GM12891 (cell line): Measurements from ENCODE around the gene BICD1.
A peak's percentile ranks its signal among the peaks of the same experiment; 100 is the strongest.

Source experiments
- DNase-seq: peaks from one replicate; pipeline ENCODE4 v3.0.0; 2011; ENCODE audit warnings: low spot score; ENCODE audit not compliant: insufficient read length
- FAIRE-seq: peaks from 2 replicates; lab custom pipeline; 2011; peaks lifted over from hg19 to GRCh38; lab: Jason Lieb, UNC
- PAX5 ChIP-seq: IDR thresholded peaks from 2 replicates; pipeline ENCODE4 v1.6.1; 2011; ENCODE audit warnings: low read length, moderate library complexity, mild to moderate bottlenecking; ENCODE audit not compliant: insufficient read depth, severe bottlenecking
- POLR2A ChIP-seq: IDR thresholded peaks from 2 replicates; pipeline ENCODE4 v1.6.1; 2011; ENCODE audit warnings: low read depth, low read length, control low read depth
- POLR2AphosphoS5 ChIP-seq: IDR thresholded peaks from 2 replicates; pipeline ENCODE4 v1.6.1; 2011; ENCODE audit warnings: low read depth, low read length, control low read depth
- POU2F2 ChIP-seq: IDR thresholded peaks from 2 replicates; pipeline ENCODE4 v1.6.1; 2011; ENCODE audit warnings: low read depth, mild to moderate bottlenecking, control low read depth, low read length, moderate library complexity
- SPI1 ChIP-seq: IDR thresholded peaks from 2 replicates; pipeline ENCODE4 v1.6.1; 2011; ENCODE audit warnings: low read depth, low read length, control low read depth
- TAF1 ChIP-seq: IDR thresholded peaks from 2 replicates; pipeline ENCODE4 v1.6.1; 2011; ENCODE audit warnings: low read depth, low read length, control low read depth

The BICD1 gene

GRCh38 chr12:32353540-32353939 lies 246.9 kb downstream of the BICD1 start:
- DNase-seq = no peak
- no peak for TF ChIP-seq SPI1
- no peak for FAIRE-seq

GRCh38 chr12:32357601-32358249 lies 251.1 kb downstream of the BICD1 start:
- DNase-seq (no peak), FAIRE-seq (no peak)
- no peak for TF ChIP-seq TAF1
- no peak for TF ChIP-seq POU2F2
- TF ChIP-seq SPI1 = no peak

GRCh38 chr12:32360956-32361355 lies 254.3 kb downstream of the BICD1 start:
- DNase-seq (no peak), FAIRE-seq (no peak)
- no peak for TF ChIP-seq POU2F2
- no peak for TF ChIP-seq SPI1
- no peak for TF ChIP-seq PAX5
- no peak for TF ChIP-seq POLR2AphosphoS5
- no peak for TF ChIP-seq POLR2A
- TF ChIP-seq TAF1 = no peak

GRCh38 chr12:32362892-32363291 lies 256.2 kb downstream of the BICD1 start:
- FAIRE-seq (no peak), DNase-seq (no peak)
- no peak for TF ChIP-seq POU2F2
- TF ChIP-seq POLR2AphosphoS5 = no peak
- no peak for TF ChIP-seq PAX5
- no peak for TF ChIP-seq POLR2A
- no peak for TF ChIP-seq SPI1
- no peak for TF ChIP-seq TAF1

- DNase-seq = peak; percentile 6
Observed at GRCh38 chr12:32365473-32366064, 258.9 kb downstream of the BICD1 start.

GRCh38 chr12:32366714-32367113 lies 260.1 kb downstream of the BICD1 start:
- FAIRE-seq = no peak
- no peak for DNase-seq
- TF ChIP-seq SPI1 (no peak), POLR2AphosphoS5 (no peak), PAX5 (no peak), POLR2A (no peak), TAF1 (no peak), POU2F2 (no peak)

More at GRCh38 chr12:32365473-32366064, 258.9 kb downstream of the BICD1 start:
- TF ChIP-seq TAF1 (no peak), SPI1 (no peak), PAX5 (no peak), POU2F2 (no peak), POLR2AphosphoS5 (no peak), POLR2A (no peak)
- peak; percentile 78 for FAIRE-seq

GRCh38 chr12:32367381-32367780 lies 260.7 kb downstream of the BICD1 start:
- TF ChIP-seq POLR2A (no peak), PAX5 (no peak), SPI1 (no peak), POU2F2 (no peak), TAF1 (no peak), POLR2AphosphoS5 (no peak)
- no peak for FAIRE-seq
- DNase-seq = no peak

GRCh38 chr12:32369202-32369601 lies 262.6 kb downstream of the BICD1 start:
- no peak for FAIRE-seq
- no peak for DNase-seq
- TF ChIP-seq POLR2AphosphoS5 (no peak), POU2F2 (no peak), POLR2A (no peak), TAF1 (no peak), SPI1 (no peak), PAX5 (no peak)

GRCh38 chr12:32377344-32378055 lies 270.9 kb downstream of the BICD1 start:
- no peak for DNase-seq
- FAIRE-seq = no peak
- TF ChIP-seq PAX5 (no peak), POLR2A (no peak), POU2F2 (no peak), SPI1 (no peak)

- FAIRE-seq = no peak
- DNase-seq = no peak
- TF ChIP-seq TAF1 (no peak), POU2F2 (no peak), POLR2A (no peak)
Observed at GRCh38 chr12:32379213-32379612, 272.6 kb downstream of the BICD1 start.
